Endometrial microvascular endothelial cells (primary cell): ENCODE results near the gene CAMTA1. TPM values are rescaled to one million over a fixed set of nuclear protein-coding genes. Genes with fewer than 3 reads are reported as not detected.

Source experiments
- in situ Hi-C: cut with HindIII; loops from 2 replicates; pipeline ENCODE4 v1.10.0; 2017; ENCODE audit warnings: low sequenced_read_pairs, low pct_unique_long_range_greater_than_20kb; ENCODE audit errors: inconsistent ontology term
- total RNA-seq: library from RNA; depleted of rRNA; stranded (reverse); fragments of >200 nt; gene quantifications from one replicate; pipeline ENCODE4 v1.2.3, GENCODE V29; 2015; ENCODE audit errors: inconsistent ontology term

The CAMTA1 gene
- total RNA-seq, 1 donor from 2014 or later: 89.0 TPM

- in situ Hi-C loops: no loop called here
Observed at GRCh38 chr1:7506454-7507284, 721.4 kb downstream of the CAMTA1 start.

- in situ Hi-C loops: no loop called here
Observed at GRCh38 chr1:7507285-7508019, 722.2 kb downstream of the CAMTA1 start.

GRCh38 chr1:7508052-7508933 lies 723.0 kb downstream of the CAMTA1 start:
- in situ Hi-C loops: no loop called here

GRCh38 chr1:7508934-7509519 lies 723.8 kb downstream of the CAMTA1 start:
- in situ Hi-C loops: no loop called here

- in situ Hi-C loops: no loop called here
Observed at GRCh38 chr1:7509598-7509997, 724.3 kb downstream of the CAMTA1 start.

- in situ Hi-C loops: no loop called here
Observed at GRCh38 chr1:7510389-7510931, 725.2 kb downstream of the CAMTA1 start.

GRCh38 chr1:7511381-7511780 lies 726.1 kb downstream of the CAMTA1 start:
- in situ Hi-C loops: no loop called here

- in situ Hi-C loops: no loop called here
Observed at GRCh38 chr1:7513081-7513480, 727.8 kb downstream of the CAMTA1 start.

GRCh38 chr1:7515175-7515574 lies 729.9 kb downstream of the CAMTA1 start:
- in situ Hi-C loops: no loop called here

- in situ Hi-C loops: no loop called here
Observed at GRCh38 chr1:7515904-7516303, 730.6 kb downstream of the CAMTA1 start.

GRCh38 chr1:7516341-7516740 lies 731.1 kb downstream of the CAMTA1 start:
- in situ Hi-C loops: no loop called here

GRCh38 chr1:7516929-7517328 lies 731.7 kb downstream of the CAMTA1 start:
- in situ Hi-C loops: no loop called here

- in situ Hi-C loops: no loop called here
Observed at GRCh38 chr1:7517611-7518330, 732.5 kb downstream of the CAMTA1 start.

- in situ Hi-C loops: no loop called here
Observed at GRCh38 chr1:7518411-7518810, 733.2 kb downstream of the CAMTA1 start.

- in situ Hi-C loops: no loop called here
Observed at GRCh38 chr1:7519181-7519860, 734.1 kb downstream of the CAMTA1 start.

- in situ Hi-C loops: no loop called here
Observed at GRCh38 chr1:7519861-7520395, 734.7 kb downstream of the CAMTA1 start.

GRCh38 chr1:7520496-7520895 lies 735.2 kb downstream of the CAMTA1 start:
- in situ Hi-C loops: no loop called here
